Measurements from ENCODE around the gene ARHGEF19. TPM values are rescaled to one million over a fixed set of nuclear protein-coding genes. Genes with fewer than 3 reads are reported as not detected.

ARHGEF19 gene
- total and polyA plus RNA-seq, 9 of the 15 experiments (the other 6 are each of a cell fraction or from before 2014, with no cell fraction given), result 0.73 to 21.0 (median 5.2) TPM

GRCh38 chr1:16151196-16151994, 61.1 kb downstream of the ARHGEF19 start (continued):
- TF ChIP-seq ZBTB11 (CRISPR knock-in tag; IDR thresholded peaks at IDR 0.05) (no peak), CREM (IDR thresholded peaks at IDR 0.05; ENCODE audit: low read depth) (peak; percentile 35; the same call in 1 of the 2 replicates), KLF16 (IDR thresholded peaks at IDR 0.05) (peak; percentile 90), ESRRA (IDR thresholded peaks at IDR 0.05; ENCODE audit: borderline replicate concordance, low read depth) (peak; percentile 98; the same call in 1 of the 2 replicates), EGR1 (conservative IDR thresholded peaks at IDR 0.05) (peak; percentile 58), PML (IDR thresholded peaks at IDR 0.05; ENCODE audit: low read length) (0 out of 2 replicates have a peak, but pooled peaks have one; percentile 17), HMGXB4 (CRISPR knock-in tag; IDR thresholded peaks at IDR 0.05) (no peak), RAD21 (CRISPR knock-in tag; conservative IDR thresholded peaks at IDR 0.05 in 1 of 2, IDR thresholded peaks at IDR 0.05 in 1 of 2) (peak in 1 of 2 experiments; percentile 42; a peak in 2 of 4 replicates), ZBTB7A (IDR thresholded peaks at IDR 0.05; ENCODE audit: borderline replicate concordance, control insufficient read depth, low read depth, low read length) (peak; percentile 89), DNMT1 (IDR thresholded peaks at IDR 0.05) (no peak), CHD1 (IDR thresholded peaks at IDR 0.05; ENCODE audit: low read length) (no peak), MBD2 (IDR thresholded peaks at IDR 0.05; ENCODE audit: borderline replicate concordance, low read depth) (peak; percentile 37; the same call in 1 of the 2 replicates), MTA1 (IDR thresholded peaks at IDR 0.05; ENCODE audit: borderline replicate concordance) (peak; percentile 71; the same call in 1 of the 2 replicates), GABPB1 (CRISPR knock-in tag; IDR thresholded peaks at IDR 0.05) (0 out of 2 replicates have a peak, but pooled peaks have one; percentile 40), MTF1 (CRISPR knock-in tag; IDR thresholded peaks at IDR 0.05; ENCODE audit: borderline replicate concordance) (no peak), XRCC3 (IDR thresholded peaks at IDR 0.05) (no peak), FOXO4 (CRISPR knock-in tag; IDR thresholded peaks at IDR 0.05) (no peak), TCF3 (CRISPR knock-in tag; IDR thresholded peaks at IDR 0.05) (peak; percentile 69), SMAD4 (CRISPR knock-in tag; conservative IDR thresholded peaks at IDR 0.05) (peak; percentile 72; the same call in 1 of the 2 replicates), COPS2 (conservative IDR thresholded peaks at IDR 0.05) (no peak), CTBP1 (IDR thresholded peaks at IDR 0.05; ENCODE audit: borderline replicate concordance) (peak; percentile 85; the same call in 1 of the 2 replicates), SRSF3 (IDR thresholded peaks at IDR 0.05; ENCODE audit: insufficient read depth, low read length) (no peak)

Measured in K562 (cell line).